ENCODE results near the gene PCP2. TPM values are rescaled to one million over a fixed set of nuclear protein-coding genes. Genes with fewer than 3 reads are reported as not detected.

The PCP2 gene
- total RNA-seq, 1 donor from 2014 or later, result not detected

- H3K4me2 ChIP-seq, result no peak overlapping the region
- H3K9me3 ChIP-seq (ENCODE audit: low read depth), result no peaks in the 10 kb centered on the region
- peaks cover 7% of the 10 kb centered on the region for H3K27me3 Mint-ChIP-seq (ENCODE audit: insufficient read depth, low read depth)
- no peak overlapping the region for H2AFZ ChIP-seq (replicated peaks)
- H3K27ac Mint-ChIP-seq, result no peak overlapping the region
- H3K4me1 ChIP-seq, result no peaks in the 10 kb centered on the region
- H3K9ac ChIP-seq, result no peak overlapping the region
- peak overlapping the region; percentile 24 for H3K4me3 Mint-ChIP-seq
- peaks cover 16% of the 10 kb centered on the region for H3K36me3 Mint-ChIP-seq
- H4K20me1 ChIP-seq (ENCODE audit: low read depth), result no peaks in the 10 kb centered on the region
- no peaks in the 10 kb centered on the region for H3K27me3 ChIP-seq
- no peaks in the 10 kb centered on the region for H3K36me3 ChIP-seq
- no peaks in the 10 kb centered on the region for H3K4me1 Mint-ChIP-seq
- no peaks in the 10 kb centered on the region for H3K79me2 ChIP-seq (ENCODE audit: low read depth)
- no peak overlapping the region for H3K4me3 ChIP-seq
- no peaks in the 10 kb centered on the region for H3F3A ChIP-seq (ENCODE audit: low read depth)
- no peak overlapping the region for H3K27ac ChIP-seq
- DNase-seq (ENCODE audit: low spot score), result no peak
- H3K9me3 Mint-ChIP-seq, result no peaks in the 10 kb centered on the region
- no peak for TF ChIP-seq CTCF (IDR thresholded peaks at IDR 0.05)
- TF ChIP-seq EZH2phosphoT487 (IDR thresholded peaks at IDR 0.05), result no peak
- no peak for TF ChIP-seq EZH2 (IDR thresholded peaks at IDR 0.05)
Observed at GRCh38 chr19:7618771-7619510, 14.6 kb downstream of the PCP2 start.

GRCh38 chr19:7618348-7618747, 15.2 kb downstream of the PCP2 start:
- no peaks in the 10 kb centered on the region for H4K20me1 ChIP-seq (ENCODE audit: low read depth)
- H3K4me2 ChIP-seq, result no peak overlapping the region
- peaks cover 7% of the 10 kb centered on the region for H3K27me3 Mint-ChIP-seq (ENCODE audit: insufficient read depth, low read depth)
- H3F3A ChIP-seq (ENCODE audit: low read depth), result no peaks in the 10 kb centered on the region
- H3K9ac ChIP-seq, result no peak overlapping the region
- H3K4me3 ChIP-seq, result no peak overlapping the region
- no peak overlapping the region for H2AFZ ChIP-seq (replicated peaks)
- DNase-seq (ENCODE audit: low spot score), result no peak
- no peak overlapping the region for H3K27ac ChIP-seq
- H3K27ac Mint-ChIP-seq, result no peak overlapping the region
- H3K36me3 ChIP-seq, result no peaks in the 10 kb centered on the region
- peaks cover 16% of the 10 kb centered on the region for H3K36me3 Mint-ChIP-seq
- H3K9me3 ChIP-seq (ENCODE audit: low read depth), result no peaks in the 10 kb centered on the region
- no peaks in the 10 kb centered on the region for H3K79me2 ChIP-seq (ENCODE audit: low read depth)
- peak overlapping the region; percentile 24 for H3K4me3 Mint-ChIP-seq
- TF ChIP-seq CTCF (IDR thresholded peaks at IDR 0.05), result no peak
- no peak for TF ChIP-seq EZH2phosphoT487 (IDR thresholded peaks at IDR 0.05)
- TF ChIP-seq EZH2 (IDR thresholded peaks at IDR 0.05), result no peak
- no peaks in the 10 kb centered on the region for H3K9me3 Mint-ChIP-seq
- no peaks in the 10 kb centered on the region for H3K4me1 Mint-ChIP-seq
- no peaks in the 10 kb centered on the region for H3K4me1 ChIP-seq
- no peaks in the 10 kb centered on the region for H3K27me3 ChIP-seq

- TF ChIP-seq CTCF (IDR thresholded peaks at IDR 0.05) (no peak), EZH2 (IDR thresholded peaks at IDR 0.05) (no peak), EZH2phosphoT487 (IDR thresholded peaks at IDR 0.05) (no peak)
- no peaks in the 10 kb centered on the region for H3F3A ChIP-seq (ENCODE audit: low read depth)
- Mint-ChIP-seq H3K9me3 (no peaks in the 10 kb centered on the region), H3K27me3 (ENCODE audit: insufficient read depth, low read depth) (peaks cover 7% of the 10 kb centered on the region), H3K27ac (no peak overlapping the region), H3K36me3 (peaks cover 13% of the 10 kb centered on the region), H3K4me1 (no peaks in the 10 kb centered on the region), H3K4me3 (no peak overlapping the region)
- H3K4me1 ChIP-seq, result no peaks in the 10 kb centered on the region
- H3K27me3 ChIP-seq, result no peaks in the 10 kb centered on the region
- no peak overlapping the region for H3K4me3 ChIP-seq
- H3K4me2 ChIP-seq, result no peak overlapping the region
- H3K79me2 ChIP-seq (ENCODE audit: low read depth), result no peaks in the 10 kb centered on the region
- H2AFZ ChIP-seq (replicated peaks), result no peak overlapping the region
- no peak for DNase-seq (ENCODE audit: low spot score)
- no peaks in the 10 kb centered on the region for H4K20me1 ChIP-seq (ENCODE audit: low read depth)
- H3K9ac ChIP-seq, result no peak overlapping the region
- H3K9me3 ChIP-seq (ENCODE audit: low read depth), result no peaks in the 10 kb centered on the region
- no peak overlapping the region for H3K27ac ChIP-seq
- H3K36me3 ChIP-seq, result no peaks in the 10 kb centered on the region
Observed at GRCh38 chr19:7617735-7618134, 15.8 kb downstream of the PCP2 start.
